Measurements from ENCODE around the gene ATP9A.
A peak's percentile ranks its signal among the peaks of the same experiment; 100 is the strongest.

Gene ATP9A

DNA sequence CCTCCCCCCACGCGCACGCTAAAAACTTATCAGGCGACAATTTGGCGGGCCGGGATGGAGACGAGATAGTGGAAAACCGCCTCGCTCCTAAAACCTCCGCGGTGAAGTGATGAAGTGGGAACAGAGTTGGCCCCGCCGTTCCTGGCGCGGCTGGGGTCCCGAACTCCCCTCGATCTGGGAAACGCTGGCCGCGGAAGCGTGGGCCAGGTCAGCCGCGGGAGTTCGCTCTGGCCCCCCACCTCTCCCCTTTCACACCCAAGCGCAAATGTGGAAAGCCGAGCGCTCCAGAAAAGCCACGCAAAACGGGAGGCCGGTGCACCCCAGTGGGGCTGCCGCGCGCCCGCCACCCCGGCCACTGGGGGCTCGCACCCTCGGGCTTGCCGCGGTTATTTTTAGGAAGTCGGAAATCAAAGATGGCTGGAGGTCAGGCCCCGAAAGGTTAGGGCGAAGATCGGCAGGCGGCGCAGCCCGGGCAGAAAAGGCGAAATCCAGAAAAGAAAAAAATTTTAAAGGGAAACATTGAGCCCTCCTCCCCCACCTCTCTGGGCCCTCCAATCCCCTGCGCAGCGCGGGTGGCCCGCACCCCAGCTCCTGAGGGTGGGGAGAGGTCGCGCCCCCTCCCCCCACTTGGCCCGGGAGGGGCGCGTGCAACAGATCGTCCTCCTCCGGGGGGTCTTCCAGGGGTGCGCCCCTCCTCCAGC lies 33.1 kb upstream of the ATP9A start:
- no peak for DNase-seq (ENCODE audit: low read depth)
- no peak overlapping the region for H3K4me3 ChIP-seq (ENCODE audit: low read depth, low read length)
- TF ChIP-seq CTCF (IDR thresholded peaks at IDR 0.05; ENCODE audit: control insufficient read depth, extremely low read depth, insufficient read depth) = no peak

GRCh38 chr20:51800872-51801121 lies 32.6 kb upstream of the ATP9A start:
- no peak overlapping the region for H3K4me3 ChIP-seq (ENCODE audit: low read depth, low read length)
- no peak for DNase-seq (ENCODE audit: low read depth)
- TF ChIP-seq CTCF (IDR thresholded peaks at IDR 0.05; ENCODE audit: control insufficient read depth, extremely low read depth, insufficient read depth) = no peak

DNA sequence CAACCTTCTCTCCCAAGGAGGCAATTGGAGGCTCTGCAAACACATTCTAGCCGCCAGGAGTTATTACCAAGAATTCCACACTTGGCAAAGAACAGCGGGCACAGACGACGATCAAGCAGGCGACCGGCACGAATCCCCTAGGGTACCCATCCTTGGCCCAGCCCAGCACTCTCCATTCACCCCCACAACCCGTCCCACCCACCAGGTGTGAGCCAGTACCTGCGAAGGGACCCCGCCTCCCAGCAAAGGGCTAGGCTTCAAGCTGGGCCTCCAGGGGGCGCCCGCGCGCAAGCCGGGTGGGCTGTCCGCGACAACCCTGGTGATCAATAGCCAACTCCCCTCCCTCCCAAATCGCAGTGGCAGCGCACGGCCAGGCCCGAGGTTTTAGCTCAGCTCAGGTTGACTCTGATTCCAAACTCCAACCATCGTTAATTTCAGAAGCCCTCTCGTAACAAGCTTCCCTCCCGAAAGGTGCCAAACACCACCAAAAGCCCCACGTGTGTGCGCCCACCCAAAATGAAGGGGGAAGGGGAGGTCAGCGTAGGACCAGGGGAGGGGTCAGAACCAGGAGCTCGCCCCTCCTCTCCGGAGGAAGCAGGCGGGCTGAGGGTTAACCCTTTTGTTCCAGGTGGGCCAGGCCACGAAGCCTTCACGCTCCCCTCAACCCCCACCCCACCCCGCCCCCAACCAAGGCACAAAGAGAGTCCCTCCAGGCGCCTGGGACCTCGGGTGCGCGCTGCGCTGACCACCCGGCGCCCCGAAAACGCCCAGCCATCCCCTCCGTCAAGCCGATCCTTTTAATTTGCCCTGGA lies 32.1 kb upstream of the ATP9A start:
- no peak for DNase-seq (ENCODE audit: low read depth)
- peak overlapping the region; percentile 22 for H3K4me3 ChIP-seq (ENCODE audit: low read depth, low read length)
- TF ChIP-seq CTCF (IDR thresholded peaks at IDR 0.05; ENCODE audit: control insufficient read depth, extremely low read depth, insufficient read depth) = peak; percentile 83

- no peak for TF ChIP-seq CTCF (IDR thresholded peaks at IDR 0.05; ENCODE audit: control insufficient read depth, extremely low read depth, insufficient read depth)
- DNase-seq (ENCODE audit: low read depth) = no peak
- no peak overlapping the region for H3K4me3 ChIP-seq (ENCODE audit: low read depth, low read length)
Measured at GRCh38 chr20:51799401-51799860, 31.2 kb upstream of the ATP9A start.

DNA sequence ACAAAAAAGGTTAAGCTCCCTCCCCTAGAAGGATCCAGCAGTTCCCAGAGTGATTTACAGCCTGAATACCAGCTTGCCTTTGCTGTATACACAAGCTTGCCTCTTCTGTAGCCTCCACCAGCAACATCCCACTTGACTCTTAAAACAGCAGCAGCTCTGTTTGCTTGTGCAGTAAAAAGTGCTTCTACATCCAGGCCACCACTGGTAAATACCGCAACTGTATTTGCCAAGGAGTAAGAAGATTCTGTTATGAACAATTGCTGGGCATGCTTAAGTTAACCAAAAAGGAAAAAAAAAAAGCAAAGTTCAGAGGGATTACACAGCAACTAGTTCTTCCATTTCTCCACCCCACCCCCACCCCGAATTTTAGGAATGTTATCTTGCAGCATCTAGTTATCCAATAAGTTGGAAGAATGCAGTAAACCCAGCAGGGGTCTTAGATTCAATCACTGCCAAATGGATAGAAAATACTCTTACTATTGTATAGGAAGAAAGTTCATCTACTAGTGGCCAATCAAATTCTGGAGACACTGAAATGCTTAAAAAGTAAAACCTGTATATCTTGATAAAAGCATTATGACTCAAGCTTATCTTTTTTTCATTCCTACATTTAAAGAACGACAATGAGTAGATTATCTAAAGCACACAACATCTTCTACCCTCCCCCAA lies 29.3 kb upstream of the ATP9A start:
- TF ChIP-seq CTCF (IDR thresholded peaks at IDR 0.05; ENCODE audit: control insufficient read depth, extremely low read depth, insufficient read depth) = no peak
- no peak overlapping the region for H3K4me3 ChIP-seq (ENCODE audit: low read depth, low read length)
- DNase-seq (ENCODE audit: low read depth) = no peak

- DNase-seq (ENCODE audit: low read depth) = no peak
- no peak for TF ChIP-seq CTCF (IDR thresholded peaks at IDR 0.05; ENCODE audit: control insufficient read depth, extremely low read depth, insufficient read depth)
- H3K4me3 ChIP-seq (ENCODE audit: low read depth, low read length) = no peak overlapping the region
Measured at GRCh38 chr20:51796340-51796739, 28.1 kb upstream of the ATP9A start.

Data from LNCaP clone FGC (cell line).